ENCODE results near the gene CTSE. TPM values are rescaled to one million over a fixed set of nuclear protein-coding genes. Genes with fewer than 3 reads are reported as not detected.
A peak's percentile ranks its signal among the peaks of the same experiment; 100 is the strongest.

Gene CTSE
- total and polyA plus RNA-seq, 3 experiments from 2014 or later: not detected

GRCh38 chr1:205978676-205979075 is 45.0 kb downstream of the CTSE start:
- Histone ChIP-seq H3K27ac (ENCODE audit: low read depth, low read length) (no peak overlapping the region), H3K27me3 (ENCODE audit: insufficient read depth, low read length, poor library complexity, severe bottlenecking) (no peaks in the 10 kb centered on the region), H3K36me3 (ENCODE audit: insufficient read depth, low read length) (no peaks in the 10 kb centered on the region), H3K4me1 (ENCODE audit: insufficient read depth, low read length) (no peaks in the 10 kb centered on the region), H3K9me3 (ENCODE audit: low read length) (no peaks in the 10 kb centered on the region), H3K4me3 (ENCODE audit: low read length) (no peak overlapping the region)
- CTCF ChIA-PET: interaction anchor here (0.7 to 6.1 kb wide), 6 partner anchors 15 to 320 kb away, joined by 3 to 133 read pairs (median 14); no protein-coding TSS in a partner anchor
- Mint-ChIP-seq H3K27me3 (peaks cover 1 to 3% of the 10 kb centered on the region in 2 donors), H3K27ac (no peak overlapping the region), H3K9me3 (no peaks in the 10 kb centered on the region), H3K4me3 (no peak overlapping the region), H3K4me1 (no peaks in the 10 kb centered on the region), H3K36me3 (no peaks in the 10 kb centered on the region)
- POLR2A ChIA-PET: no interaction called here
- DNase-seq: no peak

GRCh38 chr1:205977402-205978014 is 46.2 kb downstream of the CTSE start:
- peak; percentile 60 to 79 (median 63) for DNase-seq
- no peaks in the 10 kb centered on the region for H3K36me3 Mint-ChIP-seq
- peaks cover 1 to 3% of the 10 kb centered on the region in 2 donors for H3K27me3 Mint-ChIP-seq
- H3K4me3 Mint-ChIP-seq: no peak overlapping the region
- H3K9me3 Mint-ChIP-seq: no peaks in the 10 kb centered on the region
- Histone ChIP-seq H3K4me3 (ENCODE audit: low read length) (no peak overlapping the region), H3K27me3 (ENCODE audit: insufficient read depth, low read length, poor library complexity, severe bottlenecking) (no peaks in the 10 kb centered on the region), H3K27ac (ENCODE audit: low read depth, low read length) (no peak overlapping the region), H3K4me1 (ENCODE audit: insufficient read depth, low read length) (no peaks in the 10 kb centered on the region), H3K36me3 (ENCODE audit: insufficient read depth, low read length) (no peaks in the 10 kb centered on the region), H3K9me3 (ENCODE audit: low read length) (no peaks in the 10 kb centered on the region)
- H3K27ac Mint-ChIP-seq: no peak overlapping the region
- CTCF ChIA-PET: interaction anchor here (0.6 to 6.1 kb wide), 45 partner anchors 8 to 386 kb away, joined by 3 to 133 read pairs (median 4); partner anchors contain the start of gene SLC41A1
- POLR2A ChIA-PET: interaction anchor here (1.5 kb wide), 1 partner anchor 185 kb away, joined by 5 read pairs; no protein-coding TSS in a partner anchor
- no peaks in the 10 kb centered on the region for H3K4me1 Mint-ChIP-seq

- ChIA-PET CTCF (interaction anchor here (0.6 to 6.1 kb wide), 43 partner anchors 7 to 385 kb away, joined by 3 to 133 read pairs (median 4); partner anchors contain the start of gene SLC41A1), POLR2A (interaction anchor here (1.5 kb wide), 1 partner anchor 184 kb away, joined by 5 read pairs; no protein-coding TSS in a partner anchor)
- no peak overlapping the region for H3K27ac ChIP-seq (ENCODE audit: low read depth, low read length)
- H3K27me3 ChIP-seq (ENCODE audit: insufficient read depth, low read length, poor library complexity, severe bottlenecking): no peaks in the 10 kb centered on the region
- no peaks in the 10 kb centered on the region for H3K4me1 Mint-ChIP-seq
- no peak overlapping the region for H3K27ac Mint-ChIP-seq
- no peaks in the 10 kb centered on the region for H3K9me3 Mint-ChIP-seq
- no peaks in the 10 kb centered on the region for H3K36me3 Mint-ChIP-seq
- H3K4me3 Mint-ChIP-seq: no peak overlapping the region
- no peaks in the 10 kb centered on the region for H3K4me1 ChIP-seq (ENCODE audit: insufficient read depth, low read length)
- DNase-seq: no peak
- peaks cover 1 to 3% of the 10 kb centered on the region in 2 donors for H3K27me3 Mint-ChIP-seq
- no peak overlapping the region for H3K4me3 ChIP-seq (ENCODE audit: low read length)
- no peaks in the 10 kb centered on the region for H3K9me3 ChIP-seq (ENCODE audit: low read length)
- H3K36me3 ChIP-seq (ENCODE audit: insufficient read depth, low read length): no peaks in the 10 kb centered on the region
These were observed 46.8 kb downstream of the CTSE start for GRCh38 chr1:205976708-205977401.

GRCh38 chr1:205976036-205976435 is 47.7 kb downstream of the CTSE start:
- no peaks in the 10 kb centered on the region for H3K27me3 ChIP-seq (ENCODE audit: insufficient read depth, low read length, poor library complexity, severe bottlenecking)
- no peak overlapping the region for H3K4me3 ChIP-seq (ENCODE audit: low read length)
- H3K9me3 Mint-ChIP-seq: no peaks in the 10 kb centered on the region
- H3K9me3 ChIP-seq (ENCODE audit: low read length): no peaks in the 10 kb centered on the region
- H3K4me1 Mint-ChIP-seq: no peaks in the 10 kb centered on the region
- ChIA-PET CTCF (interaction anchor here (1.7 to 6.1 kb wide), 6 partner anchors 8 to 384 kb away, joined by 6 to 133 read pairs (median 18); no protein-coding TSS in a partner anchor), POLR2A (no interaction called here)
- no peaks in the 10 kb centered on the region for H3K36me3 ChIP-seq (ENCODE audit: insufficient read depth, low read length)
- H3K4me1 ChIP-seq (ENCODE audit: insufficient read depth, low read length): no peaks in the 10 kb centered on the region
- H3K36me3 Mint-ChIP-seq: no peaks in the 10 kb centered on the region
- no peak overlapping the region for H3K4me3 Mint-ChIP-seq
- no peak for DNase-seq
- H3K27ac ChIP-seq (ENCODE audit: low read depth, low read length): no peak overlapping the region
- no peak overlapping the region for H3K27ac Mint-ChIP-seq
- H3K27me3 Mint-ChIP-seq: peaks cover 1 to 3% of the 10 kb centered on the region in 2 donors

GRCh38 chr1:205975387-205975998 is 48.2 kb downstream of the CTSE start:
- ChIA-PET CTCF (interaction anchor here (3.7 to 6.1 kb wide), 2 partner anchors 183 to 316 kb away, joined by 58 to 133 read pairs; no protein-coding TSS in a partner anchor), POLR2A (no interaction called here)
- H3K27me3 Mint-ChIP-seq: peaks cover 1 to 3% of the 10 kb centered on the region in 2 donors
- no peaks in the 10 kb centered on the region for H3K4me1 ChIP-seq (ENCODE audit: insufficient read depth, low read length)
- no peaks in the 10 kb centered on the region for H3K36me3 Mint-ChIP-seq
- DNase-seq: no peak
- H3K27ac ChIP-seq (ENCODE audit: low read depth, low read length): no peak overlapping the region
- H3K4me3 Mint-ChIP-seq: no peak overlapping the region
- no peaks in the 10 kb centered on the region for H3K9me3 ChIP-seq (ENCODE audit: low read length)
- no peaks in the 10 kb centered on the region for H3K4me1 Mint-ChIP-seq
- H3K36me3 ChIP-seq (ENCODE audit: insufficient read depth, low read length): no peaks in the 10 kb centered on the region
- H3K4me3 ChIP-seq (ENCODE audit: low read length): no peak overlapping the region
- H3K9me3 Mint-ChIP-seq: no peaks in the 10 kb centered on the region
- H3K27ac Mint-ChIP-seq: no peak overlapping the region
- no peaks in the 10 kb centered on the region for H3K27me3 ChIP-seq (ENCODE audit: insufficient read depth, low read length, poor library complexity, severe bottlenecking)

- Mint-ChIP-seq H3K9me3 (no peaks in the 10 kb centered on the region), H3K27ac (peak overlapping the region in 1 of 8 donors; percentile 58), H3K4me1 (no peaks in the 10 kb centered on the region), H3K27me3 (peaks cover 1 to 3% of the 10 kb centered on the region in 2 donors), H3K36me3 (no peaks in the 10 kb centered on the region), H3K4me3 (no peak overlapping the region)
- ChIA-PET CTCF (no interaction called here), POLR2A (no interaction called here)
- Histone ChIP-seq H3K36me3 (ENCODE audit: insufficient read depth, low read length) (no peaks in the 10 kb centered on the region), H3K4me3 (ENCODE audit: low read length) (no peak overlapping the region), H3K27ac (ENCODE audit: low read depth, low read length) (no peak overlapping the region), H3K27me3 (ENCODE audit: insufficient read depth, low read length, poor library complexity, severe bottlenecking) (no peaks in the 10 kb centered on the region), H3K4me1 (ENCODE audit: insufficient read depth, low read length) (no peaks in the 10 kb centered on the region), H3K9me3 (ENCODE audit: low read length) (no peaks in the 10 kb centered on the region)
- no peak for DNase-seq
These were observed 49.0 kb downstream of the CTSE start for GRCh38 chr1:205974712-205975111.

- Histone ChIP-seq H3K4me1 (ENCODE audit: insufficient read depth, low read length) (no peaks in the 10 kb centered on the region), H3K36me3 (ENCODE audit: insufficient read depth, low read length) (no peaks in the 10 kb centered on the region), H3K4me3 (ENCODE audit: low read length) (no peak overlapping the region), H3K9me3 (ENCODE audit: low read length) (no peaks in the 10 kb centered on the region), H3K27me3 (ENCODE audit: insufficient read depth, low read length, poor library complexity, severe bottlenecking) (no peaks in the 10 kb centered on the region), H3K27ac (ENCODE audit: low read depth, low read length) (no peak overlapping the region)
- H3K27ac Mint-ChIP-seq: peak overlapping the region in 3 of 8 donors; percentile 40 to 63 (median 48)
- ChIA-PET POLR2A (no interaction called here), CTCF (no interaction called here)
- peaks cover 1 to 3% of the 10 kb centered on the region in 2 donors for H3K27me3 Mint-ChIP-seq
- no peak overlapping the region for H3K4me3 Mint-ChIP-seq
- DNase-seq: no peak
- H3K9me3 Mint-ChIP-seq: no peaks in the 10 kb centered on the region
- H3K36me3 Mint-ChIP-seq: no peaks in the 10 kb centered on the region
- no peaks in the 10 kb centered on the region for H3K4me1 Mint-ChIP-seq
These were observed 50.1 kb downstream of the CTSE start for GRCh38 chr1:205973377-205974232.
